Activated CD4-positive, alpha-beta T cell treated with anti-CD3 and anti-CD28 coated beads, Interleukin-2, amount 10 ng/mL, durations not matched to agents 7 days and 5 days (primary cell): ENCODE results near the gene ADGRD2. TPM values are rescaled to one million over a fixed set of nuclear protein-coding genes. Genes with fewer than 3 reads are reported as not detected.

Experiments used
- CTCF ChIA-PET: fragments of 350-600 bp; sonication (Branson Sonifier 250); formaldehyde crosslinking; loops from one replicate; lab custom pipeline; 2021; ENCODE audit warnings: antibody characterized with exemption; lab: Charles Lee
- POLR2A ChIA-PET: fragments of 350-600 bp; sonication (Branson Sonifier 250); formaldehyde crosslinking; loops from one replicate; lab custom pipeline; 2021; ENCODE audit warnings: antibody characterized with exemption; lab: Charles Lee
- DNase-seq: peaks from one replicate; pipeline ENCODE4 v3.0.0-alpha.2; 2020
- H3K27ac Mint-ChIP-seq: one replicate; pipeline ENCODE4 v1.8.0; 2021; ENCODE audit warnings: mild to moderate bottlenecking, moderate library complexity, mixed read lengths
- H3K27me3 Mint-ChIP-seq: one replicate; pipeline ENCODE4 v1.8.0; 2021; ENCODE audit warnings: mixed read lengths
- H3K36me3 Mint-ChIP-seq: one replicate; pipeline ENCODE4 v1.8.0; 2021; ENCODE audit warnings: low read depth, mixed read lengths
- H3K4me1 Mint-ChIP-seq: one replicate; pipeline ENCODE4 v1.8.0; 2021; ENCODE audit warnings: mixed read lengths
- H3K4me3 Mint-ChIP-seq: one replicate; pipeline ENCODE4 v1.8.0; 2021; ENCODE audit warnings: mild to moderate bottlenecking, moderate library complexity, mixed read lengths
- H3K9me3 Mint-ChIP-seq: one replicate; pipeline ENCODE4 v1.8.0; 2021; ENCODE audit warnings: mixed read lengths
- total RNA-seq, 2 experiments: library from RNA; stranded (reverse); gene quantifications; one replicate each; pipeline ENCODE4 v1.2.3, GENCODE V29; 2021

Gene ADGRD2
- total RNA-seq, 2 experiments from 2014 or later = not detected

DNA sequence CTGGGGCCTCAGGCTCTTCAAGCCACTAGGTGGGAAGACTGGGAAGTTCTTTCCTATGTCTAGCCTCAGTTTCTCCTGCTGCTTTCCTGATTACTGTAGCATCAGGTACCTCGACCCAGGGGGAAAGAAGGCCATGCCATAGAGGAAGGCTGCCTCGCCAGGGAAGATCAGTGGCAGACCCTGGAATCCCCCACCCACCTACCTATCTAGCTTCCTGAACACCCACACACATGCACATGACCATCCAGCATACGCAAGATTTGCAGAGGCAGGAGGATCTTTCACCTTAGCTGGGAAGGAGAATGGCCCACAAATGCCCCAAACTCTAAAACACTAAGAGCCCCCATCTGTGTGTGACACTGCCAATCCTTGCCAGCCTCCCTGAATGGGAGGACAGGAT, 49.0 kb downstream of the ADGRD2 start:
- H3K36me3 Mint-ChIP-seq = no peaks in the 10 kb centered on the region
- no peak overlapping the region for H3K4me3 Mint-ChIP-seq
- ChIA-PET POLR2A (no interaction called here), CTCF (no interaction called here)
- no peak for DNase-seq
- H3K27ac Mint-ChIP-seq = no peak overlapping the region
- peaks cover 24% of the 10 kb centered on the region for H3K27me3 Mint-ChIP-seq
- H3K4me1 Mint-ChIP-seq = peaks cover 14% of the 10 kb centered on the region
- H3K9me3 Mint-ChIP-seq = no peaks in the 10 kb centered on the region

DNA sequence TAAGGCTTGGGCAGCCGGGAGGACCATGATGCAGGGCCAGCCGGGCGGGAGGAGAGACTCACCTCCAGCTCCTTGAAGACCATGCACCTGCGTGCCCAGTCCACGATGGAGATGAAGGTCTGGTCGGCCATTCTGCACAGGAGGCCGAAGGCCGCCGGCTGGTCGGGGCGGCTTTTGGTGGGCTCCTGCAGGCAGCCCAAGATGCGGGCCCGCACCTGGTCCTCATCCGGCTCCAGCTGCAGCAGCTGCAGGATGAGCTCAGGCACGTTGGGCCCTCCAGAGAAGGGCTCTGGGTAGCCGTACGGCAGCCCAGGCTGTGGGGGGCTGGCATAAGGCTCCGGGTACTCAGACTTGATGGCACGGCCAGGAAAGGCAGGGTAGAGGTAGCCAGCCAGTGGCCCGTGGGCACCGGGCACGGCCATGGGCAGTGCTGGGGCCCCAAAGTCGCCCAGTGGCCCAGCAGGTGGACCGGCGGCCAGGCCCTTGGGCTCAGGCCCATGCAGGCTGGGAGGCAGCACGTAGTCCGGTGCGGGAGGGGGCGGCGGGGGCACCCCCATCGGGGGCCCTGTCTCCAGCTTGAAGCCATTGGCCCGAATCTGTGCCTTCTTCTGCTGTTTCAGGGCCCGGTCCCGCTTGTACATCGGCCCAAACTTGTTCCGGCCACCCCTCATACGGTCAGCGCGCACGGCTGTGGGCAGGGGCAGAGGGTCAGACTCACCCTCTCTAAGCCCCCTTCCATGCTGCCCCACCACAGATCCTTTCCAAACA, 50.0 kb downstream of the ADGRD2 start:
- Mint-ChIP-seq H3K4me3 (no peak overlapping the region), H3K27me3 (peaks cover 26% of the 10 kb centered on the region), H3K9me3 (no peaks in the 10 kb centered on the region), H3K36me3 (no peaks in the 10 kb centered on the region), H3K4me1 (peaks cover 14% of the 10 kb centered on the region), H3K27ac (no peak overlapping the region)
- no peak for DNase-seq
- ChIA-PET POLR2A (no interaction called here), CTCF (no interaction called here)

GRCh38 chr9:124500796-124501611, 50.8 kb downstream of the ADGRD2 start:
- Mint-ChIP-seq H3K4me3 (no peak overlapping the region), H3K4me1 (peaks cover 7% of the 10 kb centered on the region), H3K9me3 (no peaks in the 10 kb centered on the region), H3K27me3 (peaks cover 32% of the 10 kb centered on the region), H3K36me3 (no peaks in the 10 kb centered on the region), H3K27ac (no peak overlapping the region)
- CTCF ChIA-PET = interaction anchor here (0.8 kb wide), 1 partner anchor 16 kb away, joined by 3 read pairs; no protein-coding TSS in a partner anchor
- DNase-seq = no peak
- POLR2A ChIA-PET = no interaction called here

GRCh38 chr9:124501771-124502320, 51.6 kb downstream of the ADGRD2 start:
- POLR2A ChIA-PET = no interaction called here
- H3K4me3 Mint-ChIP-seq = no peak overlapping the region
- no peak overlapping the region for H3K27ac Mint-ChIP-seq
- CTCF ChIA-PET = interaction anchor here (0.5 to 0.8 kb wide), 2 partner anchors 15 to 492 kb away, joined by 3 read pairs; no protein-coding TSS in a partner anchor
- H3K27me3 Mint-ChIP-seq = peaks cover 35% of the 10 kb centered on the region
- no peaks in the 10 kb centered on the region for H3K9me3 Mint-ChIP-seq
- no peak for DNase-seq
- H3K4me1 Mint-ChIP-seq = peaks cover 5% of the 10 kb centered on the region
- no peaks in the 10 kb centered on the region for H3K36me3 Mint-ChIP-seq

- ChIA-PET POLR2A (no interaction called here), CTCF (no interaction called here)
- Mint-ChIP-seq H3K4me3 (no peak overlapping the region), H3K4me1 (peaks cover 5% of the 10 kb centered on the region), H3K36me3 (no peaks in the 10 kb centered on the region), H3K27ac (no peak overlapping the region), H3K27me3 (peaks cover 35% of the 10 kb centered on the region), H3K9me3 (no peaks in the 10 kb centered on the region)
- DNase-seq = no peak
Observed at GRCh38 chr9:124502711-124503702, 52.8 kb downstream of the ADGRD2 start.

DNA sequence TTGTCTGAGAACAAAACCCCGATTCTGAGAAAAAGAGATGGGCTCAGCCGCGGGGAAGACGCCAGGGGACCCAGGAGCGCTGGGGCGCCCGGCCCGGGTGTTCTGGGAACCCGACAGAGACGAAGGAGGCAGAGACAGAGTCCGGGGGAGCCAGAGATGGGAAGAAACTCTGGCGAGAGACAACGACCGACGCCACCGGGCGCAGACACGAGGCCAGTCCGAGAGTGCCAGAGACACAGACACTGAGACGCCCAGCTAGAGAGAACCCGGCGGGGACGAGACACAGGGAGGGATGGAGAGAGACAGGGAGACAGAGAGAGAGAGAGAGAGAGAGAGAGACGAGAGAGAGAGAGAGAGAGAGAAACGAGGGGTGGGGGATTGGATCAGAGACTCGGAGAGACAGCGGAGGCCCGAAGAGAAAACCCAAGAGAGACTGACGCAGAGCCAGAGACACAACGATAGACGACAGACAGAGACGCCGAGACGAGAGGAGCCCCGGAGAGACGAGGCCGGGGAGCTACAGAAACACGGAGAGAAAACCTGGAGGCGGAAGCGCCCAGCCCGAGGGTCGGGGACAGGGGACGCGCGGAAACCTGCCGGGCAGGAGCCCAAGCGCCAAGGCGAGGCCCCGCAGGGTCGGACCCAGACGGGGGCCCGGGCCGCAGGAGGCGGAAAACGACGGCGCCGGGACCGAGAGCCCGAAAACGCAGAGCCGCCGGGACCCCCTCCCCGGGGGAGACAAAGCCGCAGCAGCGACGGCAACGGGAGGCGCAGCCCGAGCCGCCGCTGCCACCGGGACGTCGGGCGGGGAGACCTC, 53.7 kb downstream of the ADGRD2 start:
- CTCF ChIA-PET = no interaction called here
- H3K27me3 Mint-ChIP-seq = peaks cover 35% of the 10 kb centered on the region
- no peaks in the 10 kb centered on the region for H3K36me3 Mint-ChIP-seq
- POLR2A ChIA-PET = no interaction called here
- H3K27ac Mint-ChIP-seq = peak overlapping the region; percentile 31
- peak overlapping the region; percentile 56 for H3K4me3 Mint-ChIP-seq
- no peaks in the 10 kb centered on the region for H3K9me3 Mint-ChIP-seq
- peaks cover 5% of the 10 kb centered on the region for H3K4me1 Mint-ChIP-seq
- no peak for DNase-seq

- Mint-ChIP-seq H3K36me3 (no peaks in the 10 kb centered on the region), H3K9me3 (no peaks in the 10 kb centered on the region), H3K27ac (no peak overlapping the region), H3K4me3 (no peak overlapping the region), H3K27me3 (peaks cover 35% of the 10 kb centered on the region), H3K4me1 (peaks cover 5% of the 10 kb centered on the region)
- POLR2A ChIA-PET = no interaction called here
- no peak for DNase-seq
- CTCF ChIA-PET = no interaction called here
Observed at GRCh38 chr9:124504530-124505005, 54.3 kb downstream of the ADGRD2 start.

- Mint-ChIP-seq H3K4me1 (peaks cover 5% of the 10 kb centered on the region), H3K27me3 (peaks cover 35% of the 10 kb centered on the region), H3K4me3 (no peak overlapping the region), H3K36me3 (no peaks in the 10 kb centered on the region), H3K27ac (no peak overlapping the region), H3K9me3 (no peaks in the 10 kb centered on the region)
- POLR2A ChIA-PET = no interaction called here
- CTCF ChIA-PET = no interaction called here
- DNase-seq = no peak
Observed at GRCh38 chr9:124505006-124505900, 55.0 kb downstream of the ADGRD2 start.

DNA sequence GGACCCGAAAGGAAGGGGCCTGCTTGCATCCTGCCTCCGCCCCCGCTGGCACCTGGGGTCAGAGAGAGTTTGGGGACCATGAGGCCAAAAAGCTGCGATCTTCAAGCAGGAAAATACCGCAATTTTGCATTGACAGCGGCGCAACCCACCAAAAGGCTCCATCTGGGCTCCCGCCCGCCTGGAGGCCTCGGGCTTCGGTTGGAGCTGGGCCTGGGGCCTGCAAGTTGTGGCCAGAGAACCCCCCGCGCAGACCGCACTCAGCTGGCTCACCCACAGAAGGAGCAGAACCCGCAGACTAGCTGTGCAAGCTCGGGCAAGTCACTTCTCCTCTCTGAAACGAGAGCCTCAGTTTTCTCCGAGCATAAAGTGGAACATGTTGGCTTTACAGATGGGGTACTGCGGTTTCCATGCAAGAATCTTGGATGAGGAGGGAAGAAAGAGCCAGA, 55.7 kb downstream of the ADGRD2 start:
- Mint-ChIP-seq H3K9me3 (no peaks in the 10 kb centered on the region), H3K36me3 (no peaks in the 10 kb centered on the region), H3K27me3 (peaks cover 32% of the 10 kb centered on the region), H3K4me1 (peaks cover 5% of the 10 kb centered on the region), H3K27ac (no peak overlapping the region), H3K4me3 (no peak overlapping the region)
- no peak for DNase-seq
- ChIA-PET POLR2A (no interaction called here), CTCF (no interaction called here)

DNA sequence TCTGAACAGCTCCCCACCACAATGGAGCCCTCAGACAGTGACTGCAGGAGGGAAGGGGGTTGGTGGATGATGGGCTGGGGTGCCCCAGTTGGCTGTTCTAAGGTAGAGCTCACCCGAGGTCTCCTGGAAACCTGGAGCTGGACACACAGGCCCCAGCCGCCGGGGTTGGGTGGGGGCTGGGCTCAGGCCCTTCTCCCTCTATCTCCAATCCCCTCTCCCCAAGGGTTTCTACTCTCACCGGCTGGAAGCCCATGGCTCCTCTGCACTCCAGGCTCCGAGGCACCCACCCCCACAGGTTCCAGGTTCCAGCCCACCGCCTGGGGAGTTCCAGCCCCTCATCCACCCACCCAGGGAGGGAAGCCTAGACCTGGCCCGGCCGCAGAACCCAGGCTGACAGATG, 56.2 kb downstream of the ADGRD2 start:
- Mint-ChIP-seq H3K27me3 (peaks cover 32% of the 10 kb centered on the region), H3K4me3 (no peak overlapping the region), H3K9me3 (no peaks in the 10 kb centered on the region), H3K27ac (no peak overlapping the region), H3K36me3 (no peaks in the 10 kb centered on the region), H3K4me1 (peaks cover 5% of the 10 kb centered on the region)
- ChIA-PET CTCF (no interaction called here), POLR2A (no interaction called here)
- no peak for DNase-seq
